HepG2 (cell line): Measurements from ENCODE around the gene KIF1C. TPM values are rescaled to one million over a fixed set of nuclear protein-coding genes. Genes with fewer than 3 reads are reported as not detected.

Experiments
- HDAC6 ChIP-seq: fragments of 200-600 bp; sonication (generic); IDR thresholded peaks from 2 replicates; pipeline ENCODE4 v1.7.0; 2017; ENCODE audit warnings: mild to moderate bottlenecking, antibody characterized with exemption, low read length, low read depth
- HOXA5 ChIP-seq: sonication (generic); formaldehyde crosslinking; IDR thresholded peaks from 2 replicates; pipeline ENCODE4 v1.4.0; 2020; ENCODE audit warnings: missing genetic modification reagents
- IKZF5 ChIP-seq: IDR thresholded peaks from 2 replicates; pipeline ENCODE4 v1.6.1; 2018; ENCODE audit warnings: missing genetic modification reagents, mild to moderate bottlenecking, missing compliant biosample characterization
- MAX ChIP-seq: IDR thresholded peaks from 2 replicates; pipeline ENCODE4 v1.6.1; 2012; ENCODE audit warnings: inconsistent platforms
- POLR2AphosphoS2 ChIP-seq: IDR thresholded peaks from 2 replicates; pipeline ENCODE4 v1.6.1; 2011; ENCODE audit warnings: low read depth, low read length, improper control_type of control experiment
- RERE ChIP-seq: IDR thresholded peaks from 2 replicates; pipeline ENCODE4 v1.6.1; 2016; ENCODE audit warnings: low read depth, missing genetic modification reagents, missing compliant biosample characterization
- SP5 ChIP-seq: IDR thresholded peaks from 2 replicates; pipeline ENCODE4 v1.6.1; 2016; ENCODE audit warnings: low read depth, borderline replicate concordance
- SRY ChIP-seq: sonication (generic); formaldehyde crosslinking; IDR thresholded peaks from 2 replicates; pipeline ENCODE4 v1.8.0; 2022; ENCODE audit warnings: mild to moderate bottlenecking, missing genetic modification reagents
- TCF7 ChIP-seq: sonication (generic); IDR thresholded peaks from 2 replicates; pipeline ENCODE4 v1.6.1; 2016; ENCODE audit warnings: antibody characterized with exemption, low read depth
- ZBTB7A ChIP-seq: sonication (generic); formaldehyde crosslinking; IDR thresholded peaks from 2 replicates; pipeline ENCODE4 v1.8.0; 2022; ENCODE audit warnings: mild to moderate bottlenecking, missing genetic modification reagents
- ZNF180 ChIP-seq: sonication (generic); formaldehyde crosslinking; IDR thresholded peaks from 2 replicates; pipeline ENCODE4 v1.4.0; 2020; ENCODE audit warnings: low read depth, missing genetic modification reagents, borderline replicate concordance
- ZNF574 ChIP-seq: sonication (generic); formaldehyde crosslinking; IDR thresholded peaks from 2 replicates; pipeline ENCODE4 v1.4.0; 2020; ENCODE audit warnings: missing genetic modification reagents
- ZNF644 ChIP-seq: IDR thresholded peaks from 2 replicates; pipeline ENCODE4 v1.6.1; 2016; ENCODE audit warnings: low read depth
- ZNF670 ChIP-seq: sonication (generic); formaldehyde crosslinking; IDR thresholded peaks from 2 replicates; pipeline ENCODE4 v1.8.0; 2022; ENCODE audit warnings: mild to moderate bottlenecking, missing genetic modification reagents, borderline replicate concordance
- ZNF709 ChIP-seq: sonication (generic); formaldehyde crosslinking; IDR thresholded peaks from 2 replicates; pipeline ENCODE4 v1.5.0; 2020; ENCODE audit warnings: mild to moderate bottlenecking, missing genetic modification reagents
- ZNF776 ChIP-seq: sonication (generic); formaldehyde crosslinking; IDR thresholded peaks from 2 replicates; pipeline ENCODE4 v1.4.0; 2020; ENCODE audit warnings: mild to moderate bottlenecking, missing genetic modification reagents
- ZNF780A ChIP-seq: sonication (generic); formaldehyde crosslinking; IDR thresholded peaks from 2 replicates; pipeline ENCODE4 v1.8.0; 2022; ENCODE audit warnings: mild to moderate bottlenecking, missing genetic modification reagents, moderate library complexity
- polyA plus RNA-seq, 8 experiments: library from polyadenylated mRNA; depleted of rRNA in 3 of 8; stranded (reverse) in 7 of 8; unstranded in 1 of 8; fragments of >200 nt; fragmentation: Illumina TruSeq in 4 of 8; extraction: Trizol in 4 of 8; gene quantifications; 2 replicates each; pipeline versions ENCODE4 v1.2.1 to v1.2.3, GENCODE V29; 2011 to 2016; ENCODE audit warnings: low read depth in 4 of 8, missing spikeins in 1 of 8, mixed read lengths in 1 of 8; ENCODE audit not compliant: insufficient read depth in 1 of 8
- total RNA-seq, 5 experiments: library from RNA; depleted of rRNA; stranded (reverse); fragments of >200 nt; fragmentation: Illumina TruSeq; extraction: Trizol; gene quantifications; 2 replicates each; pipeline ENCODE4 v1.2.3, GENCODE V29; 2016; ENCODE audit warnings: low read depth in 1 of 5

KIF1C gene
- total and polyA plus RNA-seq, 2 of the 13 experiments (the other 11 are each of a cell fraction or from before 2014, with no cell fraction given), result 70.0 to 104 TPM

- no peak for TF ChIP-seq RERE (CRISPR knock-in tag)
- TF ChIP-seq IKZF5 (CRISPR knock-in tag), result no peak; the same call in 1 of the 2 replicates
- peak; percentile 60 for TF ChIP-seq ZBTB7A
- 0 out of 2 replicates have a peak, but pooled peaks have one; percentile 16 for TF ChIP-seq HOXA5 (CRISPR knock-in tag)
- TF ChIP-seq TCF7, result no peak
- TF ChIP-seq ZNF709 (CRISPR knock-in tag), result peak; percentile 84
- TF ChIP-seq ZNF670 (CRISPR knock-in tag), result peak; percentile 46
- TF ChIP-seq POLR2AphosphoS2, result no peak; the same call in 1 of the 2 replicates
- TF ChIP-seq ZNF776, result no peak
- TF ChIP-seq ZNF644 (CRISPR knock-in tag), result peak; percentile 63
- TF ChIP-seq MAX, result peak; percentile 80
- TF ChIP-seq ZNF780A (CRISPR knock-in tag), result 0 out of 2 replicates have a peak, but pooled peaks have one; percentile 34
- TF ChIP-seq SRY (CRISPR knock-in tag), result peak; percentile 77; the same call in 1 of the 2 replicates
- TF ChIP-seq HDAC6, result no peak
- peak; percentile 56; the same call in 1 of the 2 replicates for TF ChIP-seq SP5
- peak; percentile 88 for TF ChIP-seq ZNF574
- TF ChIP-seq ZNF180 (CRISPR knock-in tag), result no peak
These were observed 29.9 kb upstream of the KIF1C start, which contains the start of gene SPAG7 (continued) for GRCh38 chr17:4967539-4968485.
